Lower lobe of right lung (tissue), 2 donors: ENCODE data around the gene ITFG2. TPM values are rescaled to one million over a fixed set of nuclear protein-coding genes. Genes with fewer than 3 reads are reported as not detected.

Experiments
- ATAC-seq, 2 donors: fragments of 200-7000 bp; cut with Tn5 transposase; one replicate each; pipeline ENCODE4 v1.9.1; 2020 to 2022; ENCODE audit warnings: mild to moderate bottlenecking in 2 of 2, moderate library complexity in 2 of 2
- DNase-seq: peaks from one replicate; pipeline ENCODE4 v3.0.0-alpha.2; 2020
- H3K27ac ChIP-seq: fragments of 200-600 bp; one replicate; pipeline ENCODE4 v1.8.0; 2022
- H3K27me3 ChIP-seq: fragments of 200-600 bp; one replicate; pipeline ENCODE4 v1.8.0; 2022; ENCODE audit warnings: low read depth
- H3K36me3 ChIP-seq: fragments of 200-600 bp; one replicate; pipeline ENCODE4 v1.8.0; 2022; ENCODE audit warnings: mild to moderate bottlenecking
- H3K4me1 ChIP-seq: fragments of 200-600 bp; one replicate; pipeline ENCODE4 v1.8.0; 2022
- H3K4me3 ChIP-seq: fragments of 200-600 bp; one replicate; pipeline ENCODE4 v1.8.0; 2022; ENCODE audit warnings: mild to moderate bottlenecking
- H3K9me3 ChIP-seq: fragments of 200-600 bp; one replicate; pipeline ENCODE4 v1.8.0; 2022
- CTCF ChIP-seq: fragments of 200-600 bp; IDR thresholded peaks from one replicate; pipeline ENCODE4 v1.8.0; 2022; ENCODE audit warnings: antibody characterized with exemption, mild to moderate bottlenecking
- intact Hi-C: fragments of 100-400 bp; cut with DNase I; formaldehyde crosslinking; loops from one replicate; pipeline ENCODE4 v1.11.0; 2022
- total RNA-seq: library from RNA; stranded (reverse); fragmentation: NEBNext Ultra II Directional; extraction: Animal tissue kit (Norgen Biotek cat#: 25700); gene quantifications from one replicate; pipeline ENCODE4 v1.2.1, GENCODE V29; 2021
- donor health status: DM: no; HTN: yes; CAD: no; lungs with severe emphysema.

ITFG2 gene
- total RNA-seq, 1 donor from 2014 or later, result 43.8 TPM

DNA sequence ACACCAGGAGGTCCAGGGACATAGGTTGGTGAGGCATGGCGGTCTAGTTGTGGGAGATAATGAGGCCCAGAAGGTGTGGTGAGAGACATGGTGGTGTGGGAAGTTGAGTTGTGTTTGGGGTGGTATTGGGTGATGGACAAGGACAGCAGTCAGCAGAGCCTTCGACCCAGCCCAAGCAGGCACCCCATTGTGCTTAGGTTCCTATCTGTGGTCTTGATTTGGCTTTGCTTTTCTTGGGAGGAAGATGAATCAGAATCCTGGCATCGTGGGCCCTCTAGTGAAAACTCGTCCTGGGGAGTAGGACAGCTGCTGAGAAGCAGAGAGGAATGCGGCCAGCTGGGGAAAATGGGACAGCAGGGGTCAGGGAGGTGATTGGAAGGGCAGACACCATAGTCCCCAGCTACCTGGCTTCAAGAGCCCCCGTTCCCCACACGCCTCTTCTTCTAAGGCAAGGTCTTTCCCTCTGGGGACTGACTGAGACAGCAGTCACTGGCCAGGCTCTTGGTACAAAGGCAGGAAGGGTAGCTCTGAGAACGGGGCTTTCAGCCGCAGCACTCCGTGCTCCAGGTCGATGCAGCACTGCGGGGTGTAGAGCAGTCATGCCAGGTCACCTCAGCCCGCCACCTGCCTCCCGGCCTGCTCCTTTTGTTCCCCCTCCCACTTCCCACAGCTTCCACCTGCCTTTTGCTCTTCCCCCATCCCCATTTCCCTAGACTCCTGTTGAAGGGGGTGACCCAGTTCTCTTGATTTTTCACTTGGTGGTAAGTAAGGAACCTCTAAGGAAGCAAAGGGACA, 14.4 kb downstream of the ITFG2 start:
- Histone ChIP-seq H3K4me3 (no peak overlapping the region), H3K4me1 (no peaks in the 10 kb centered on the region), H3K27me3 (no peaks in the 10 kb centered on the region), H3K9me3 (no peaks in the 10 kb centered on the region), H3K36me3 (peaks cover 94% of the 10 kb centered on the region), H3K27ac (no peak overlapping the region)
- DNase-seq (no peak), ATAC-seq (no peak)
- intact Hi-C loops, result no loop called here
- no peak for TF ChIP-seq CTCF

GRCh38 chr12:2829275-2829674, 16.8 kb downstream of the ITFG2 start:
- Histone ChIP-seq H3K36me3 (peaks cover 70% of the 10 kb centered on the region), H3K9me3 (no peaks in the 10 kb centered on the region), H3K27ac (no peak overlapping the region), H3K4me1 (peaks cover 2% of the 10 kb centered on the region), H3K4me3 (no peak overlapping the region), H3K27me3 (no peaks in the 10 kb centered on the region)
- no peak for TF ChIP-seq CTCF
- ATAC-seq (no peak), DNase-seq (no peak)
- intact Hi-C loops, result no loop called here

DNA sequence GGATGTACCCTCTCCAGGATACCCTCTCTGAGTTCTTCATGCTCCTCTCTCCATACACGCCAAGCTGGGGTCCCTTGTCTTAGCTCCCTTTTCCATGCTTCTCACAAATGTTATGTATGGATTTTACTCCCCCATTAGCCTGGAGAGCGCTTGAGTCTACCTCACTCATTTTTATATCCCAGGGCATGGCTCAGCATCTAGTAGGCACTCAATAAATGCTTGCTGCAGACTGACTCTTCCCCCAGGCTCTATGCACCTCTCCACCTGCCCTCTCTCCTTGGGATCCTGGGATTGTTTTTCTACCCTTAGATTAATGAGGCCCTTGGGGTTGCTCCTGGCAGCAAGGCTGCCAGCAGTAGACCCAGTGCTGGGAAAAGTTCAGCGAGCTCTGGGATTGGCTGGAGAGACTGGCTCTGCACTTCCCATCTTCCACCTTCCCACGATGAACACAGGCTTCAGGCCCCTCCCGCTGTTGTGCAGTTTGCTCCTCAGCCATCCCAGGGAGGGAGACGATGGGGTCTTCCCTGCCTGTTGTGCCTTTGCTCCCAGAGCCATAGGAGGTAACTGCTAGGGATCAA, 20.2 kb downstream of the ITFG2 start:
- no peak overlapping the region for H3K27ac ChIP-seq

GRCh38 chr12:2833327-2833726, 20.9 kb downstream of the ITFG2 start:
- intact Hi-C loops, result no loop called here
- TF ChIP-seq CTCF, result no peak
- Histone ChIP-seq H3K4me3 (no peak overlapping the region), H3K27me3 (no peaks in the 10 kb centered on the region), H3K9me3 (no peaks in the 10 kb centered on the region), H3K4me1 (peaks cover 7% of the 10 kb centered on the region), H3K36me3 (peaks cover 33% of the 10 kb centered on the region), H3K27ac (no peak overlapping the region)
- no peak for DNase-seq
- no peak for ATAC-seq

More for the DNA sequence above, 20.2 kb downstream of the ITFG2 start:
- no peaks in the 10 kb centered on the region for H3K9me3 ChIP-seq
- no peak for TF ChIP-seq CTCF
- DNase-seq (no peak), ATAC-seq (no peak)
- H3K36me3 ChIP-seq, result peaks cover 37% of the 10 kb centered on the region
- H3K4me3 ChIP-seq, result no peak overlapping the region
- no peaks in the 10 kb centered on the region for H3K27me3 ChIP-seq
- peaks cover 7% of the 10 kb centered on the region for H3K4me1 ChIP-seq
- intact Hi-C loops, result no loop called here

- DNase-seq (no peak), ATAC-seq (no peak)
- Histone ChIP-seq H3K4me1 (peaks cover 7% of the 10 kb centered on the region), H3K4me3 (no peak overlapping the region), H3K9me3 (no peaks in the 10 kb centered on the region), H3K36me3 (peaks cover 33% of the 10 kb centered on the region), H3K27me3 (no peaks in the 10 kb centered on the region), H3K27ac (no peak overlapping the region)
- intact Hi-C loops, result no loop called here
- TF ChIP-seq CTCF, result no peak
Measured at GRCh38 chr12:2833810-2834209, 21.3 kb downstream of the ITFG2 start.
